ENCODE measurements around the gene CST9. TPM values are rescaled to one million over a fixed set of nuclear protein-coding genes. Genes with fewer than 3 reads are reported as not detected.

The CST9 gene
- total and polyA plus RNA-seq, 2 of the 13 experiments (the other 11 are each of a cell fraction or from before 2014, with no cell fraction given): 0.07 TPM; not detected in 1

GRCh38 chr20:23628402-23629016 lies 22.8 kb upstream of the CST9 start (continued):
- TF ChIP-seq DMTF1 (CRISPR knock-in tag; IDR thresholded peaks at IDR 0.05) (0 out of 2 replicates have a peak, but pooled peaks have one; percentile 5), ZNF788 (CRISPR knock-in tag; IDR thresholded peaks at IDR 0.05; ENCODE audit: borderline replicate concordance) (peak; percentile 72; the same call in 1 of the 2 replicates), SRSF1 (optimal IDR thresholded peaks at IDR 0.05; ENCODE audit: low read depth, low read length) (peak; percentile 82), STAT5B (CRISPR knock-in tag; IDR thresholded peaks at IDR 0.05) (no peak), ZNF629 (CRISPR knock-in tag; conservative IDR thresholded peaks at IDR 0.05) (no peak), SOX6 (IDR thresholded peaks at IDR 0.05) (no peak), SOX6 (CRISPR knock-in tag; IDR thresholded peaks at IDR 0.05) (no peak), GLI4 (CRISPR knock-in tag; IDR thresholded peaks at IDR 0.05; ENCODE audit: borderline replicate concordance) (no peak), FOXO4 (CRISPR knock-in tag; conservative IDR thresholded peaks at IDR 0.05) (no peak), ZNF609 (CRISPR knock-in tag; IDR thresholded peaks at IDR 0.05; ENCODE audit: borderline replicate concordance) (no peak)

Measured in HepG2 (cell line).